Prostate gland (tissue), 2 donors: ENCODE results near the gene PDGFRB. TPM values are rescaled to one million over a fixed set of nuclear protein-coding genes. Genes with fewer than 3 reads are reported as not detected.

Source experiments
- DNase-seq: peaks from one replicate; pipeline ENCODE4 v3.0.0-alpha.2; 2019; ENCODE audit warnings: low spot score
- H3K27ac ChIP-seq, 2 donors: fragments of 200-600 bp; sonication (generic); 2 replicates each; pipeline ENCODE4 v1.5.1; 2017 to 2019
- H3K27me3 ChIP-seq: fragments of 200-600 bp; sonication (generic); replicated peaks from 2 replicates; pipeline ENCODE4 v1.5.1; 2019; ENCODE audit not compliant: insufficient read depth
- H3K36me3 ChIP-seq, 2 donors: fragments of 200-600 bp; sonication (generic); 1 replicate in 1 of 2; 2 replicates in 1 of 2; pipeline versions ENCODE4 v1.5.1 to v1.8.1; 2017 to 2019
- H3K4me1 ChIP-seq: fragments of 200-600 bp; sonication (generic); replicated peaks from 2 replicates; pipeline ENCODE4 v1.5.1; 2019
- H3K4me3 ChIP-seq, 2 donors: fragments of 200-600 bp; sonication (generic); 2 replicates each; pipeline ENCODE4 v1.5.1; 2017 to 2019
- H3K9me3 ChIP-seq: fragments of 200-600 bp; sonication (generic); 2 replicates; pipeline ENCODE4 v1.5.1; 2017
- CTCF ChIP-seq, 4 experiments: fragments of 200-600 bp in 2 of 4; fragments of 450-650 bp in 2 of 4; sonication (generic) in 2 of 4; IDR thresholded peaks; 1 replicate in 3 of 4; 2 replicates in 1 of 4; pipeline ENCODE4 v1.5.1; 2016 to 2019; ENCODE audit warnings: antibody characterized with exemption in 4 of 4, mild to moderate bottlenecking in 2 of 4, moderate library complexity in 2 of 4
- POLR2A ChIP-seq: fragments of 450-650 bp; IDR thresholded peaks from one replicate; pipeline ENCODE4 v1.6.1; 2016; ENCODE audit warnings: antibody characterized with exemption, mild to moderate bottlenecking
- POLR2AphosphoS5 ChIP-seq: sonication (generic); formaldehyde crosslinking; IDR thresholded peaks from one replicate; pipeline ENCODE4 v1.6.1; 2017; ENCODE audit warnings: antibody characterized with exemption
- WGBS: methylation state at CpG from one replicate; pipeline ENCODE4 v1.1.5; 2018; 5-methylcytosine and 5-hydroxymethylcytosine counted together
- intact Hi-C: fragments of 100-400 bp; cut with DNase I; formaldehyde crosslinking; loops from one replicate; pipeline ENCODE4 v1.14.2; 2022
- total RNA-seq, 2 donors: library from RNA; depleted of rRNA; stranded (reverse); fragments of >200 nt; gene quantifications; one replicate each; pipeline ENCODE4 v1.1.0, GENCODE V29; 2016

The PDGFRB gene
- total RNA-seq, 2 donors from 2014 or later: 14.5 to 161 TPM

DNA sequence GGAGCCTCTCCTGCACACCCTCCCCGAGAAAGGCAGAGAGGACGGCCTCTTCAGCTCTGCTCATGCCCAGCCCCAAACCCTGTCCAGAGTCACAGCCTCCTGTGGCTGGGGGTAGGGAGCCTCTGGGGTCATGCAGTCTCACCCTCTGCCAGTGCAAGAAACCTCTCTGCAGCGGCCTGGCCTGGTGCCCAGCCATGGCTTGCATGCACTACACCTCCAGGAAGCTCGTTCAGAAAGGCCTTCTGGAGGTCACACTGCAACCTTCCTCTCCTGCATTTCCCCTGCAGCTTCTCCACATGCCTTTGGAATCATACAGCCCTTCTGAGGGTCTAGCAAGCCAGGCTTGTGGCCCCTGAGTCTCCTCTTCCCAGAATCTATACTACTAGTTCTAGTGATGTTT is 87.2 kb downstream of the PDGFRB start:
- intact Hi-C loops: no loop called here
- 69% methylated on average over 4 of the region's 4 CpGs for WGBS
- no peak for DNase-seq

DNA sequence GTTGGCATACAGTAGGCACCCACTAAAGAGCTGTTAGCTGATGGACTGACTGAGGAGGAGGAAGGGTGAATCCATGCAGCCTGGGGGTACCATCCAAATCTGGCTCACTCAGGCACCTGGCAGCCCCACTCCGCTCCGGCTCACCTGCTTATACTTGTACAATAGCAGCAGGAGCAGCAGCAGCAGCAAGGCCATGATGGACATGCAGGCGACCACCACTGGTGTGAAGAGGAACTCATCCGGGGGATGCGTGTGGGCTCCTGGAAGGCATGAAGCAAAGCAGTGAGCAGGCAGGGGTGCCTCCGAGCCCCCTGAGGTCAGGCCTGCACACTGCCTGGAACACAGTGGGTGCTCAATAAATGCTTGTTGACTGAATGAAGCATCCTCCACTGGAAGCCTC is 87.6 kb downstream of the PDGFRB start:
- Histone ChIP-seq H3K4me1 (no peaks in the 10 kb centered on the region), H3K27ac (no peak overlapping the region), H3K27me3 (no peaks in the 10 kb centered on the region), H3K9me3 (no peaks in the 10 kb centered on the region), H3K4me3 (no peak overlapping the region), H3K36me3 (no peaks in the 10 kb centered on the region)
- WGBS: 98% methylated on average over 6 of the region's 6 CpGs
- no peak for DNase-seq
- intact Hi-C loops: no loop called here
- TF ChIP-seq POLR2AphosphoS5 (no peak), POLR2A (no peak), CTCF (IDR thresholded peaks at IDR 0.05) (no peak)

More for the DNA sequence above, 87.2 kb downstream of the PDGFRB start:
- H3K27me3 ChIP-seq: no peaks in the 10 kb centered on the region
- no peak overlapping the region for H3K4me3 ChIP-seq
- TF ChIP-seq POLR2AphosphoS5 (no peak), CTCF (IDR thresholded peaks at IDR 0.05) (no peak), POLR2A (no peak)
- H3K27ac ChIP-seq: no peak overlapping the region
- no peaks in the 10 kb centered on the region for H3K4me1 ChIP-seq
- no peaks in the 10 kb centered on the region for H3K36me3 ChIP-seq
- H3K9me3 ChIP-seq: no peaks in the 10 kb centered on the region

DNA sequence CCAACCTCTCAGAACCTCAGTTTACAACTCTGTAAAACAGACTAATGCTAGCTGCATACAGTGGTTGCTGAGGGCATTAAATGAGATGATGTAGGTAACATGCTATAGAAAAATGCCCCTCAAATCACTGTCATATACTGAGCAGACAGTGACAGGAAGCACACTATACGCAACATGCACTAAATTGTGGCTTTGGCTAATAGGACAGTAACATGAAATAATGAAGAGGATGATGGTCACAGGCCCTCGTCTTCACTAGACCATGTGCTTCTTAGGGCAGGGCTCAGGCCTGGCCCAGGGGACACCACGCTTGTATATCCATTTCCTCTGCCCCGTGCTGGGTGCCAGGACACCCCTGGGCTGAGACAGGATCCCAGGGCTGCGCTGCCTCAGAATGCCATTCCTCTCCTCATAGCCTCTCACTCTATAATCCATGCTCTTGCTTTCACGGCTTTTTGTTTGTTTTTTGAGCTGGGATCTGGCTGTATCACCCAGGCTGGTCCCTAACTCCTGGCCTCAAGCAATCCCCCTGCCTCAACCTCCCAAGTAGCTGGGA is 88.2 kb downstream of the PDGFRB start:
- Histone ChIP-seq H3K4me1 (no peaks in the 10 kb centered on the region), H3K4me3 (no peak overlapping the region), H3K36me3 (no peaks in the 10 kb centered on the region), H3K27ac (no peak overlapping the region), H3K27me3 (no peaks in the 10 kb centered on the region), H3K9me3 (no peaks in the 10 kb centered on the region)
- intact Hi-C loops: no loop called here
- DNase-seq: no peak
- WGBS: 86% methylated on average over 6 of the region's 6 CpGs
- no peak for TF ChIP-seq POLR2A
- TF ChIP-seq POLR2AphosphoS5: no peak
- TF ChIP-seq CTCF (IDR thresholded peaks at IDR 0.05): no peak

DNA sequence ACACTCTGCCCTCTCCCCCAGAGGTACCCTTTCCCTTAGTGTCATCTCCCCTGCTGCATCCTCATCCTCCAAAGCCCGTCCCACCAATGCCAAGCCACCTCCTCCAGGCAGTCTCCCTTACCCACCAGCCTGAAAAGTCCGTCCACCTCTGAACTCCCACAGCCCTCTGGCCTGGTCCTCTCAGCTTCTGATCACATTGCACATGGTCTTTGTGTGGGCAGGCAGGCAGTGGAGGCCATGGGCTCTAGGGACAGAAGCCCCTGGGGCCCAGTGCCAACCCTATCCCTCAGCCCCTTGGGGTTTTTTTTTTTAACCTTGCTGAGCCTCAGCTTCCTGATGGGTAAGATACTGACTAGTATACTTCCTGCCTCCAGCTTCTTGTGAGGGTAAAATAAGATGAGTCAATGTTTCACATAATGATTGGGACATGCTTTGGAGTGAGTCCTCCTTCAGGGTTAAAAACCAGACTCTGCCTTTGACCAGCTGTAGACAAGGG is 88.7 kb downstream of the PDGFRB start:
- no peak overlapping the region for H3K27ac ChIP-seq
- H3K27me3 ChIP-seq: no peaks in the 10 kb centered on the region
- H3K4me1 ChIP-seq: no peaks in the 10 kb centered on the region
- no peak overlapping the region for H3K4me3 ChIP-seq
- TF ChIP-seq CTCF (IDR thresholded peaks at IDR 0.05): no peak
- TF ChIP-seq POLR2AphosphoS5: no peak
- no peak for TF ChIP-seq POLR2A
- H3K36me3 ChIP-seq: no peaks in the 10 kb centered on the region
- H3K9me3 ChIP-seq: no peaks in the 10 kb centered on the region
- 91% methylated on average over 2 of the region's 2 CpGs for WGBS
- no peak for DNase-seq
- intact Hi-C loops: no loop called here

- TF ChIP-seq POLR2AphosphoS5 (no peak), POLR2A (no peak), CTCF (IDR thresholded peaks at IDR 0.05) (no peak)
- Histone ChIP-seq H3K4me3 (no peak overlapping the region), H3K4me1 (no peaks in the 10 kb centered on the region), H3K27me3 (no peaks in the 10 kb centered on the region), H3K27ac (no peak overlapping the region), H3K9me3 (no peaks in the 10 kb centered on the region), H3K36me3 (no peaks in the 10 kb centered on the region)
- no peak for DNase-seq
- intact Hi-C loops: no loop called here
- whole genome bisulfite sequencing: 97% methylated on average over 5 of the region's 5 CpGs
These were observed 89.2 kb downstream of the PDGFRB start for GRCh38 chr5:150066436-150066835.
